HEK293 (cell line): ENCODE measurements around the gene EIF5A.

Experiments
- CTCF ChIP-seq: fragments of 450-650 bp; formaldehyde crosslinking; IDR thresholded peaks from 2 replicates; pipeline ENCODE4 v1.5.1; 2016; ENCODE audit warnings: missing biosample characterization, missing genetic modification characterization
- RBAK ChIP-seq: fragments of 450-650 bp; formaldehyde crosslinking; IDR thresholded peaks from 2 replicates; pipeline ENCODE4 v1.5.1; 2016; ENCODE audit warnings: missing biosample characterization, missing genetic modification characterization
- ZNF10 ChIP-seq: fragments of 450-650 bp; formaldehyde crosslinking; IDR thresholded peaks from 2 replicates; pipeline ENCODE4 v1.5.1; 2017; ENCODE audit warnings: missing biosample characterization, missing genetic modification characterization
- ZNF114 ChIP-seq: fragments of 450-650 bp; formaldehyde crosslinking; IDR thresholded peaks from 2 replicates; pipeline ENCODE4 v1.5.0; 2017; ENCODE audit warnings: missing biosample characterization, missing genetic modification characterization
- ZNF121 ChIP-seq: fragments of 450-650 bp; formaldehyde crosslinking; IDR thresholded peaks from 2 replicates; pipeline ENCODE4 v1.5.1; 2016; ENCODE audit warnings: missing biosample characterization, missing genetic modification characterization
- ZNF404 ChIP-seq: fragments of 450-650 bp; formaldehyde crosslinking; IDR thresholded peaks from 2 replicates; pipeline ENCODE4 v1.5.1; 2017; ENCODE audit warnings: missing biosample characterization, missing genetic modification characterization
- ZNF473 ChIP-seq: fragments of 450-650 bp; formaldehyde crosslinking; IDR thresholded peaks from 2 replicates; pipeline ENCODE4 v1.5.1; 2017; ENCODE audit warnings: missing biosample characterization, missing genetic modification characterization
- ZNF660 ChIP-seq: fragments of 450-650 bp; IDR thresholded peaks from 2 replicates; pipeline ENCODE4 v1.5.1; 2018; ENCODE audit warnings: missing biosample characterization, mild to moderate bottlenecking, missing genetic modification characterization
- TF ChIP-seq, protein P1 (sequence below): sonication (generic); formaldehyde crosslinking; IDR thresholded peaks from 2 replicates; pipeline ENCODE4 v1.8.1; 2022; ENCODE audit warnings: mild to moderate bottlenecking, moderate library complexity, missing genetic modification reagents
- TF ChIP-seq, protein P2 (sequence below): fragments of 450-650 bp; formaldehyde crosslinking; IDR thresholded peaks from 2 replicates; pipeline ENCODE4 v1.5.1; 2016; ENCODE audit warnings: missing biosample characterization, missing genetic modification characterization

GRCh38 chr17:7351665-7352502 lies 44.5 kb downstream of the EIF5A start, which contains the start of gene KCTD11:
- no peak for TF ChIP-seq ZNF121
- TF ChIP-seq ZNF473, result no peak
- TF ChIP-seq ZNF660, result no peak
- peak; percentile 85 for TF ChIP-seq CTCF (tag by site-specific recombination)
- no peak for TF ChIP-seq ZNF114
- TF ChIP-seq ZNF404 (tag by site-specific recombination), result no peak
- TF ChIP-seq, protein P1, sequence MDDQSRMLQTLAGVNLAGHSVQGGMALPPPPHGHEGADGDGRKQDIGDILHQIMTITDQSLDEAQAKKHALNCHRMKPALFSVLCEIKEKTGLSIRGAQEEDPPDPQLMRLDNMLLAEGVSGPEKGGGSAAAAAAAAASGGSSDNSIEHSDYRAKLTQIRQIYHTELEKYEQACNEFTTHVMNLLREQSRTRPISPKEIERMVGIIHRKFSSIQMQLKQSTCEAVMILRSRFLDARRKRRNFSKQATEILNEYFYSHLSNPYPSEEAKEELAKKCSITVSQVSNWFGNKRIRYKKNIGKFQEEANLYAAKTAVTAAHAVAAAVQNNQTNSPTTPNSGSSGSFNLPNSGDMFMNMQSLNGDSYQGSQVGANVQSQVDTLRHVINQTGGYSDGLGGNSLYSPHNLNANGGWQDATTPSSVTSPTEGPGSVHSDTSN (CRISPR knock-in tag), result 0 out of 2 replicates have a peak, but pooled peaks have one; percentile 39
- TF ChIP-seq, protein P2, sequence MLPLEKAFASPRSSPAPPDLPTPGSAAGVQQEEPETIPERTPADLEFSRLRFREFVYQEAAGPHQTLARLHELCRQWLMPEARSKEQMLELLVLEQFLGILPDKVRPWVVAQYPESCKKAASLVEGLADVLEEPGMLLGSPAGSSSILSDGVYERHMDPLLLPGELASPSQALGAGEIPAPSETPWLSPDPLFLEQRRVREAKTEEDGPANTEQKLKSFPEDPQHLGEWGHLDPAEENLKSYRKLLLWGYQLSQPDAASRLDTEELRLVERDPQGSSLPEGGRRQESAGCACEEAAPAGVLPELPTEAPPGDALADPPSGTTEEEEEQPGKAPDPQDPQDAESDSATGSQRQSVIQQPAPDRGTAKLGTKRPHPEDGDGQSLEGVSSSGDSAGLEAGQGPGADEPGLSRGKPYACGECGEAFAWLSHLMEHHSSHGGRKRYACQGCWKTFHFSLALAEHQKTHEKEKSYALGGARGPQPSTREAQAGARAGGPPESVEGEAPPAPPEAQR (tag by site-specific recombination), result no peak
- TF ChIP-seq ZNF10, result peak; percentile 95
- no peak for TF ChIP-seq RBAK (tag by site-specific recombination)
